ENCODE measurements around the gene DNAH11. TPM values are rescaled to one million over a fixed set of nuclear protein-coding genes. Genes with fewer than 3 reads are reported as not detected.

The DNAH11 gene, protein sequence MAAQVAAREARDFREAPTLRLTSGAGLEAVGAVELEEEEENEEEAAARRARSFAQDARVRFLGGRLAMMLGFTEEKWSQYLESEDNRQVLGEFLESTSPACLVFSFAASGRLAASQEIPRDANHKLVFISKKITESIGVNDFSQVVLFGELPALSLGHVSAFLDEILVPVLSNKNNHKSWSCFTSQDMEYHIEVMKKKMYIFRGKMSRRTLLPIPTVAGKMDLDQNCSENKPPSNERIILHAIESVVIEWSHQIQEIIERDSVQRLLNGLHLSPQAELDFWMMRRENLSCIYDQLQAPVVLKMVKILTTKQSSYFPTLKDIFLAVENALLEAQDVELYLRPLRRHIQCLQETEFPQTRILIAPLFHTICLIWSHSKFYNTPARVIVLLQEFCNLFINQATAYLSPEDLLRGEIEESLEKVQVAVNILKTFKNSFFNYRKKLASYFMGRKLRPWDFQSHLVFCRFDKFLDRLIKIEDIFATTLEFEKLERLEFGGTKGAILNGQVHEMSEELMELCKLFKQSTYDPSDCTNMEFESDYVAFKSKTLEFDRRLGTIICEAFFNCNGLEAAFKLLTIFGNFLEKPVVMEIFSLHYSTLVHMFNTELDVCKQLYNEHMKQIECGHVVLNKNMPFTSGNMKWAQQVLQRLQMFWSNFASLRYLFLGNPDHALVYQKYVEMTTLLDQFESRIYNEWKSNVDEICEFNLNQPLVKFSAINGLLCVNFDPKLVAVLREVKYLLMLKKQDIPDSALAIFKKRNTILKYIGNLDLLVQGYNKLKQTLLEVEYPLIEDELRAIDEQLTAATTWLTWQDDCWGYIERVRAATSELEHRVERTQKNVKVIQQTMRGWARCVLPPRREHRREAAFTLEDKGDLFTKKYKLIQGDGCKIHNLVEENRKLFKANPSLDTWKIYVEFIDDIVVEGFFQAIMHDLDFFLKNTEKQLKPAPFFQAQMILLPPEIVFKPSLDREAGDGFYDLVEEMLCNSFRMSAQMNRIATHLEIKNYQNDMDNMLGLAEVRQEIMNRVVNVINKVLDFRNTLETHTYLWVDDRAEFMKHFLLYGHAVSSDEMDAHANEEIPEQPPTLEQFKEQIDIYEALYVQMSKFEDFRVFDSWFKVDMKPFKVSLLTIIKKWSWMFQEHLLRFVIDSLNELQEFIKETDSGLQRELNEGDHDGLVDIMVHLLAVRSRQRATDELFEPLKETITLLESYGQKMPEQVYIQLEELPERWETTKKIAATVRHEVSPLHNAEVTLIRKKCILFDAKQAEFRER (N-terminal part only)
- polyA plus RNA-seq (2013, experiment 1 of 2): 2.3 TPM
- 1.9 TPM for polyA plus RNA-seq (2013, experiment 2 of 2)

- no peak within 1 kb of the TSS for H4K8ac ChIP-seq (ENCODE audit: low read depth, low read length)
- H3K23ac ChIP-seq (ENCODE audit: low read length): no peak within 1 kb of the TSS
- peak within 1 kb of the TSS; percentile 19 for H3K27ac ChIP-seq (ENCODE audit: low read depth, low read length)
- no peak within 1 kb of the TSS for H3K18ac ChIP-seq (ENCODE audit: low read length)
- peak; percentile 90 for DNase-seq
- H3K4me1 ChIP-seq (ENCODE audit: control insufficient read depth, low read depth, low read length): peaks cover 11% of the 10 kb centered on the region
- H4K5ac ChIP-seq (ENCODE audit: low read length): no peak within 1 kb of the TSS
- no peaks in the 10 kb centered on the region for H3K79me2 ChIP-seq (ENCODE audit: control insufficient read depth, insufficient read depth, low read length)
- H3K4me2 ChIP-seq (ENCODE audit: low read length): peak within 1 kb of the TSS; percentile 45
- peak within 1 kb of the TSS; percentile 36 for H3K9ac ChIP-seq (ENCODE audit: low read length)
- H3K36me3 ChIP-seq (ENCODE audit: control insufficient read depth, insufficient read depth, low read length): no peaks in the 10 kb centered on the region
- no peak within 1 kb of the TSS for H2AK5ac ChIP-seq (ENCODE audit: low read length)
- H3K79me1 ChIP-seq (ENCODE audit: low read length): no peaks in the 10 kb centered on the region
- H2BK5ac ChIP-seq (ENCODE audit: low read length): no peak within 1 kb of the TSS
- H2BK120ac ChIP-seq (ENCODE audit: low read depth, low read length): no peak within 1 kb of the TSS
- H3K4me3 ChIP-seq (ENCODE audit: low read length): peak within 1 kb of the TSS; percentile 62
- H3K27me3 ChIP-seq (ENCODE audit: insufficient read depth, low read length, poor library complexity): no peaks in the 10 kb centered on the region
- no peak within 1 kb of the TSS for H3K4ac ChIP-seq (ENCODE audit: low read depth, low read length)
- H3K56ac ChIP-seq (ENCODE audit: low read length): peak within 1 kb of the TSS; percentile 73
- peak within 1 kb of the TSS; percentile 2 for H2BK15ac ChIP-seq (replicated peaks; ENCODE audit: low read depth)
- no CpG with 5 or more reads among the region's 66 CpGs for WGBS (ENCODE audit: extremely low coverage, insufficient coverage, low lambda C conversion rate)
These were observed at the start of gene DNAH11 for GRCh38 chr7:21542891-21543527. Gene DNAH11, plus strand, starts transcription at chr7:21543039. Its CDS starts 207 bp downstream, at chr7:21543246.

GRCh38 chr7:21495731-21496130, 47.1 kb upstream of the DNAH11 start:
- Histone ChIP-seq H3K36me3 (ENCODE audit: control insufficient read depth, insufficient read depth, low read length) (no peaks in the 10 kb centered on the region), H3K9ac (ENCODE audit: low read length) (no peak overlapping the region), H3K79me2 (ENCODE audit: control insufficient read depth, insufficient read depth, low read length) (no peaks in the 10 kb centered on the region), H3K27me3 (ENCODE audit: insufficient read depth, low read length, poor library complexity) (no peaks in the 10 kb centered on the region), H3K4me3 (ENCODE audit: low read length) (no peak overlapping the region), H2BK15ac (replicated peaks; ENCODE audit: low read depth) (no peak overlapping the region), H2AK5ac (ENCODE audit: low read length) (no peak overlapping the region), H3K4ac (ENCODE audit: low read depth, low read length) (no peak overlapping the region), H2BK5ac (ENCODE audit: low read length) (no peak overlapping the region), H4K5ac (ENCODE audit: low read length) (no peak overlapping the region), H3K79me1 (ENCODE audit: low read length) (no peaks in the 10 kb centered on the region), H2BK120ac (ENCODE audit: low read depth, low read length) (no peak overlapping the region), H3K23ac (ENCODE audit: low read length) (no peak overlapping the region), H3K18ac (ENCODE audit: low read length) (no peak overlapping the region), H4K8ac (ENCODE audit: low read depth, low read length) (no peak overlapping the region), H3K56ac (ENCODE audit: low read length) (no peak overlapping the region), H3K4me1 (ENCODE audit: control insufficient read depth, low read depth, low read length) (no peaks in the 10 kb centered on the region), H3K27ac (ENCODE audit: low read depth, low read length) (no peak overlapping the region), H3K4me2 (ENCODE audit: low read length) (no peak overlapping the region)
- no peak for DNase-seq

DNA sequence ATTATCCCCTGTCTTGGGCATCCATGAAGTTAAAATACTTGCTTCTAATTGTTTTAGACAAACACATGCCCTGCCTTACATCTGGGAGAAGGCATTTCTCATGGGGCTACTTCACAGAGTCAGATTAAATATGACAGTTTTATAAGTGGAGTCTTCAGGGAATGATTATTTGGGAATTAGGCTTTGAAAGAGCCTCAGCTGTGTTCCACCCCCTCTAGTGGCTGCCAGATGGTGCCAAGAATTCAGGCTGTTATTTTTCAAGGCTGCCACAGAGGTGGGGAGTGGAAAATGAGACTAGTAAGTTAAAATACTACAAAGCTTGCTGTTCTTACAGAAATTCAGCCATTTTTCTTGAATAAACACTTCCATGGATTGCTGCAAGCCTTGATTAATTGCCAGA, 45.8 kb upstream of the DNAH11 start:
- DNase-seq: peak; percentile 33
- Histone ChIP-seq H2AK5ac (ENCODE audit: low read length) (no peak overlapping the region), H3K79me1 (ENCODE audit: low read length) (no peaks in the 10 kb centered on the region), H3K79me2 (ENCODE audit: control insufficient read depth, insufficient read depth, low read length) (no peaks in the 10 kb centered on the region), H3K56ac (ENCODE audit: low read length) (no peak overlapping the region), H3K18ac (ENCODE audit: low read length) (no peak overlapping the region), H2BK5ac (ENCODE audit: low read length) (no peak overlapping the region), H3K27me3 (ENCODE audit: insufficient read depth, low read length, poor library complexity) (no peaks in the 10 kb centered on the region), H3K4me3 (ENCODE audit: low read length) (no peak overlapping the region), H3K36me3 (ENCODE audit: control insufficient read depth, insufficient read depth, low read length) (no peaks in the 10 kb centered on the region), H3K4me1 (ENCODE audit: control insufficient read depth, low read depth, low read length) (no peaks in the 10 kb centered on the region), H3K4me2 (ENCODE audit: low read length) (no peak overlapping the region), H4K8ac (ENCODE audit: low read depth, low read length) (no peak overlapping the region), H4K5ac (ENCODE audit: low read length) (no peak overlapping the region), H3K23ac (ENCODE audit: low read length) (no peak overlapping the region), H3K9ac (ENCODE audit: low read length) (no peak overlapping the region), H3K27ac (ENCODE audit: low read depth, low read length) (no peak overlapping the region), H3K4ac (ENCODE audit: low read depth, low read length) (no peak overlapping the region), H2BK15ac (replicated peaks; ENCODE audit: low read depth) (no peak overlapping the region), H2BK120ac (ENCODE audit: low read depth, low read length) (no peak overlapping the region)

DNA sequence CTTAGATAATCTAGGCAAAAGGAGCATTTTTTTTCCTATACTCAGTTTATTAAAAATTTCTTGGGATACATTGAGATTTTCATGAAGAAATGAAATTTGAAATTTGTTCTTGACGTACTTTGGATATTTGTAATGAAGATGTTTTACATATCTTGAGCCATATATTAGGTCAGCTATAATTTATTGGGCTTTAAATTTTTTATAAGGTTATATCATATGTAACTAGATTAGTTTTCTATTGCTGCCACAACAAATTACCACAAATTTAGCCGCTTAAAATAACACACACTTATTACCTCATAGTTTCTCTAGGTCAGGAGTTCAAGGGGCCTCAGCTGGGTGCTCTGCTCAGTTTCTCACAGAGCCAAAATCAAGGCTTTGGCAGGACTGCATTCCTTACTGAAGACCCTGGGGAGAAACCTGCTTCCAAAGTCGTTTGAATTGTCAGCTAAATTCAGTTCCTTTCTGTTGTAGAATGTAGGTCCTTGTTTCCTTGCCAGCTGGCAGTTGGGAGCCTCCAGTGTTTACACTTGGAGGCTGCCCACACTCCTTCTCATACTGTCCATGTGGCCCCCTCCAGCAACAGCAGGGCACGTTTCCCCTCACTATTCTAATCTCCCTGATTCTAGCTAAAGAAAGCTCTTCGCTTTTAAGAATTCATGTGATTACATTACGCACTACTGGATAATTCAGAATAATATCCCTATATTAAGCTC, 42.6 kb upstream of the DNAH11 start:
- Histone ChIP-seq H3K4me2 (ENCODE audit: low read length) (no peak overlapping the region), H3K27me3 (ENCODE audit: insufficient read depth, low read length, poor library complexity) (no peaks in the 10 kb centered on the region), H3K4ac (ENCODE audit: low read depth, low read length) (no peak overlapping the region), H3K79me2 (ENCODE audit: control insufficient read depth, insufficient read depth, low read length) (no peaks in the 10 kb centered on the region), H3K4me3 (ENCODE audit: low read length) (no peak overlapping the region), H4K8ac (ENCODE audit: low read depth, low read length) (no peak overlapping the region), H2BK120ac (ENCODE audit: low read depth, low read length) (no peak overlapping the region), H2BK15ac (replicated peaks; ENCODE audit: low read depth) (no peak overlapping the region), H3K36me3 (ENCODE audit: control insufficient read depth, insufficient read depth, low read length) (no peaks in the 10 kb centered on the region), H3K23ac (ENCODE audit: low read length) (no peak overlapping the region), H3K4me1 (ENCODE audit: control insufficient read depth, low read depth, low read length) (no peaks in the 10 kb centered on the region), H3K9ac (ENCODE audit: low read length) (no peak overlapping the region), H2AK5ac (ENCODE audit: low read length) (no peak overlapping the region), H4K5ac (ENCODE audit: low read length) (no peak overlapping the region), H2BK5ac (ENCODE audit: low read length) (no peak overlapping the region), H3K79me1 (ENCODE audit: low read length) (no peaks in the 10 kb centered on the region), H3K18ac (ENCODE audit: low read length) (no peak overlapping the region), H3K27ac (ENCODE audit: low read depth, low read length) (no peak overlapping the region), H3K56ac (ENCODE audit: low read length) (no peak overlapping the region)
- WGBS (ENCODE audit: extremely low coverage, insufficient coverage, low lambda C conversion rate): 100% methylated on average over 1 of the region's 6 CpGs
- DNase-seq: no peak

DNA sequence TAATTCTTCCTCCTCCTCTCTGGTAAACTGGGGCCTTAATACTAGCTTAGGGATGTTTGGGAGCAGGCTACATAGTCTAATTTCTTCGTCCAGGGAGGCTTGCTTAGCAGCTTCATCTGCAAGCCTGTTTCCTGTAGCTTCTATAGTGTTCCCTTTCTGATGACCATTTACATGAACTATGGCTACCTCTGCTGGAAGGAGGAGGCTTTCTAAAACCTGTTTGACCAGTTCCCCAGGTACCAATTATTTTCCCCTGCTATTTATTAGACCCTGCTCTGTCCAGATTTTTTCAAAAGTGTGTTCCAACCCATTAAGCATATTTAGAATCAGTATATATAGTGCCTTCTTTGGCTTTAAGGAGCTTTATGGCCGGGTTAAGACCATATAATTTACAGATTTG, 38.8 kb upstream of the DNAH11 start:
- WGBS (ENCODE audit: extremely low coverage, insufficient coverage, low lambda C conversion rate): no CpG with 5 or more reads among the region's 2 CpGs
- H2BK120ac ChIP-seq (ENCODE audit: low read depth, low read length): no peak overlapping the region

More for the DNA sequence above, 38.8 kb upstream of the DNAH11 start:
- Histone ChIP-seq H3K4ac (ENCODE audit: low read depth, low read length) (no peak overlapping the region), H3K18ac (ENCODE audit: low read length) (no peak overlapping the region), H3K27ac (ENCODE audit: low read depth, low read length) (no peak overlapping the region), H4K5ac (ENCODE audit: low read length) (no peak overlapping the region), H4K8ac (ENCODE audit: low read depth, low read length) (no peak overlapping the region), H3K56ac (ENCODE audit: low read length) (no peak overlapping the region), H3K79me2 (ENCODE audit: control insufficient read depth, insufficient read depth, low read length) (no peaks in the 10 kb centered on the region), H3K27me3 (ENCODE audit: insufficient read depth, low read length, poor library complexity) (no peaks in the 10 kb centered on the region), H3K23ac (ENCODE audit: low read length) (no peak overlapping the region), H3K79me1 (ENCODE audit: low read length) (no peaks in the 10 kb centered on the region), H3K36me3 (ENCODE audit: control insufficient read depth, insufficient read depth, low read length) (no peaks in the 10 kb centered on the region), H2AK5ac (ENCODE audit: low read length) (no peak overlapping the region), H2BK15ac (replicated peaks; ENCODE audit: low read depth) (no peak overlapping the region), H3K9ac (ENCODE audit: low read length) (no peak overlapping the region), H3K4me1 (ENCODE audit: control insufficient read depth, low read depth, low read length) (no peaks in the 10 kb centered on the region), H3K4me3 (ENCODE audit: low read length) (no peak overlapping the region), H3K4me2 (ENCODE audit: low read length) (no peak overlapping the region), H2BK5ac (ENCODE audit: low read length) (no peak overlapping the region)
- DNase-seq: peak; percentile 38
